ENCODE data around the gene ELAVL1.

Gene ELAVL1

DNA sequence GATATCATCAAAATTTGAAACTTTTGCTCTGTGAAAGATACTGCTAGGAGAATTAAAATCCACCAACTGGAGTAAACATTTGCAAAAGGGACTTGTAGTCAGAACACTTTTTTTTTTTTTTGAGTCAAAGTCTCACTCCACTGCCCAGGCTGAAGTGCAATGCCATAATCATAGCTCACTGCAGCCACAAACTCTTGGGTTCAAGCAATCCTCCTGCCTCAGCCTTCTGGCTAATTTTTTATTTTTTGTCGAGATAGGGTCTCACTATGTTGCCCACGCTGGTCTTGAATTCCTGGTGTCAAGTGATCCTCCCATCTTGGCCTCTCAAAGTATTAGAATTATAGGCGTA is 9.7 kb downstream of the ELAVL1 start:
- Histone ChIP-seq H3K27me3 (ENCODE audit: control insufficient read depth, insufficient read depth, low read length) (no peaks in the 10 kb centered on the region), H3K4me1 (ENCODE audit: control insufficient read depth, insufficient read depth, low read length) (peaks cover 10% of the 10 kb centered on the region), H3K9me3 (ENCODE audit: control insufficient read depth, insufficient read depth, low read length) (no peaks in the 10 kb centered on the region), H3K4me3 (ENCODE audit: low read depth, low read length) (no peak overlapping the region), H3K9ac (ENCODE audit: low read depth, low read length) (no peak overlapping the region), H3K27ac (ENCODE audit: low read depth, low read length) (no peak overlapping the region), H3K36me3 (ENCODE audit: control insufficient read depth, insufficient read depth, low read length) (peaks cover 32% of the 10 kb centered on the region)

DNA sequence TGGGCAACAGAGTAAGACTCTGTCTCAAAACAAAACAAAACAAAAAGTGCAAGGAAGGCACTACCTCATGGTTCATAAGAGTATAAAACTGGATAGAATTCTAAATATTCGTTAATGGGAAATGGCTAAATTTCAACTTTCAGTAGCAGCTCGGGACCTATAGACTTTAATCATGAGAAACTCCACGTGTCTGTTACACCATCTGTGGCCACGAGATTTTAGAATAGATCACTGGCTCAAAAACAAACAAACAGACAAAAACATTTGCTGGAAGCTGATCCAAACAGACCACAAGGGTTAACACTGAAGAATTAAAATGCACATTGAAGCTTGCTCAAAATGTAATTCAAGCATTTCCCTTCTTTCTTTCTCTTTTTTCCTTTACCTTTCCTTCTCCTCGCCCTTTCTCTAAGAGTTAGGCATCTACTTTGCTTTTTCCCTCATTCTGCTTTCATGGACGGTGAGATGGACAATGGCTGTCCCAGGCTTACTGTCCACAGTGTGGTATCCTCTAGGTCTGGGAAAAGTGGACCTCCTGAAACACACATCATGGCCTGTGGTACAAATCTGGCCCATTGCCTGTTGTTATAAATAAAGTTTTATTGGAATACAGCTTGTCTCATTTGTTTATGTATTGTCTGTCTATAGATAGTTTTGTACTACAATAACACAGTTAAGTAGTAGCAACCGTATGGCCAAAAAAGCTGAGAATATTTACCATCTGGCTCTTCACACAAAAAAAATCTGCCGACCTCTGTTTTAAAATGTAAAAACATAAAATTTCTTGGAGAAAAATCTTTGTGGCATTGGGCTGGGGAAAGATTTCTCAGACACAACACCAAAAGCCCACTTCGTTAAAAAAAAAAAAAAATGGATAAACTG is 10.3 kb downstream of the ELAVL1 start:
- Histone ChIP-seq H3K9ac (ENCODE audit: low read depth, low read length) (no peak overlapping the region), H3K27me3 (ENCODE audit: control insufficient read depth, insufficient read depth, low read length) (no peaks in the 10 kb centered on the region), H3K27ac (ENCODE audit: low read depth, low read length) (no peak overlapping the region), H3K4me1 (ENCODE audit: control insufficient read depth, insufficient read depth, low read length) (peaks cover 10% of the 10 kb centered on the region), H3K4me3 (ENCODE audit: low read depth, low read length) (no peak overlapping the region), H3K9me3 (ENCODE audit: control insufficient read depth, insufficient read depth, low read length) (no peaks in the 10 kb centered on the region), H3K36me3 (ENCODE audit: control insufficient read depth, insufficient read depth, low read length) (peaks cover 34% of the 10 kb centered on the region)

DNA sequence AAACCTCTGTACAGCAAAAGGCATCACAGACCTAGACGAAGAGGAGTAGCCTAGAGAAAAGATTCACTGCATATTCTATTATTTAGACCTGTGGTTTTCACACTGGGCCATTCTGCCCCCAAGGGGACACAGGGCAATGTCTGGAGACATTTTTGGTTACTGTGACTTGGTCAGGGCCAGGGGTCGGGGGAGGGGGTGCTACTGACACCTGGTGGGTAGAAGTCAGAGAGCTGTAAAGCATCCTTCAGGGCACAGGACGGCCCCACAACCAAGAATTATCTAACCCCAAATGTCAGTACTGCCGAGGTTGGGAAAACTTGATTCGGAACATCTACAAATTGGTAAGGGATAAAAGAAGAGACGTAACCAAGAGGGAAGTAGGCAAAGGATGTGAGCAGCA is 11.3 kb downstream of the ELAVL1 start:
- no peak overlapping the region for H3K27ac ChIP-seq (ENCODE audit: low read depth, low read length)
- no peak overlapping the region for H3K9ac ChIP-seq (ENCODE audit: low read depth, low read length)
- peaks cover 36% of the 10 kb centered on the region for H3K36me3 ChIP-seq (ENCODE audit: control insufficient read depth, insufficient read depth, low read length)
- H3K4me3 ChIP-seq (ENCODE audit: low read depth, low read length), result no peak overlapping the region
- no peaks in the 10 kb centered on the region for H3K27me3 ChIP-seq (ENCODE audit: control insufficient read depth, insufficient read depth, low read length)
- no peaks in the 10 kb centered on the region for H3K9me3 ChIP-seq (ENCODE audit: control insufficient read depth, insufficient read depth, low read length)
- H3K4me1 ChIP-seq (ENCODE audit: control insufficient read depth, insufficient read depth, low read length), result peaks cover 10% of the 10 kb centered on the region

DNA sequence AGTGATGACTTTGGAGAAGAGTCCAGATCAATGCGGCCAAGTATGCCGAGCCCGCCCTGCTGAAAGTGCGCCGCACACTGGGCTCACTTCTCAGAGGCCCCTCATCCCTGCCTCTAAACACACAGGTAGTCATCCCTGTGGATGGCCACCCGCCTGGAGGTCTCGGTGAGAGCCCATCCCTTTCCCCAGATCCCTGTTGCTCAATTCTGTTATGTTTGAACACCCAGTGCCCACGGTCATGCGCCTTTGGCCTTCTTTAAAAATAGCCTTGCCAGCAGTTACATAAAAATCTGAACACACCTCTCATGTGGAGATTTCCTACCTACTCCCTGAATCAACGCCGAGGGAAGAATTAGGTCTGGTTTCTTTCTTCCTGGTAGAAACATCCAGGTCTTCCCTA is 11.9 kb downstream of the ELAVL1 start:
- Histone ChIP-seq H3K9me3 (ENCODE audit: control insufficient read depth, insufficient read depth, low read length) (no peaks in the 10 kb centered on the region), H3K9ac (ENCODE audit: low read depth, low read length) (no peak overlapping the region), H3K4me3 (ENCODE audit: low read depth, low read length) (no peak overlapping the region), H3K36me3 (ENCODE audit: control insufficient read depth, insufficient read depth, low read length) (peaks cover 40% of the 10 kb centered on the region), H3K27ac (ENCODE audit: low read depth, low read length) (no peak overlapping the region), H3K27me3 (ENCODE audit: control insufficient read depth, insufficient read depth, low read length) (no peaks in the 10 kb centered on the region), H3K4me1 (ENCODE audit: control insufficient read depth, insufficient read depth, low read length) (peaks cover 10% of the 10 kb centered on the region)

DNA sequence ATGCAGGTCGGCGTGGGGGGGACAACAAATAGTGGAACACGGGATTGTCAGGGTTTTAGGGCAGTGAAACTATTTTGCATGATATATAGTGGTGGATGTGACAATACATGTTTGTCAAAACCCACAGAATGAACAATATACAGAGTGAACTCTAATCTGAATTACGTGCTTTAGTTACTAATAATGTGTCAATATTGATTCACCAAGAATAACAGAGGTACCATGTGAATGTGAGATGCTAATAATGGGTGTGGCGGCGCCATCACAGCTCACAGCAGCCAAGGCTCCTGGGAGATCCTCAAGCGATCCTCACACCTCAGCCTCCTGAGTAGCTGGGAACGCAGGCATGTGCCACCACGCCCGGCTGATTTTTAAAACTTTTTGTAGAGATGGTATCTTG is 12.9 kb downstream of the ELAVL1 start:
- Histone ChIP-seq H3K36me3 (ENCODE audit: control insufficient read depth, insufficient read depth, low read length) (peaks cover 50% of the 10 kb centered on the region), H3K4me3 (ENCODE audit: low read depth, low read length) (no peak overlapping the region), H3K4me1 (ENCODE audit: control insufficient read depth, insufficient read depth, low read length) (peaks cover 10% of the 10 kb centered on the region), H3K9ac (ENCODE audit: low read depth, low read length) (no peak overlapping the region), H3K27ac (ENCODE audit: low read depth, low read length) (no peak overlapping the region), H3K9me3 (ENCODE audit: control insufficient read depth, insufficient read depth, low read length) (no peaks in the 10 kb centered on the region), H3K27me3 (ENCODE audit: control insufficient read depth, insufficient read depth, low read length) (no peaks in the 10 kb centered on the region)

DNA sequence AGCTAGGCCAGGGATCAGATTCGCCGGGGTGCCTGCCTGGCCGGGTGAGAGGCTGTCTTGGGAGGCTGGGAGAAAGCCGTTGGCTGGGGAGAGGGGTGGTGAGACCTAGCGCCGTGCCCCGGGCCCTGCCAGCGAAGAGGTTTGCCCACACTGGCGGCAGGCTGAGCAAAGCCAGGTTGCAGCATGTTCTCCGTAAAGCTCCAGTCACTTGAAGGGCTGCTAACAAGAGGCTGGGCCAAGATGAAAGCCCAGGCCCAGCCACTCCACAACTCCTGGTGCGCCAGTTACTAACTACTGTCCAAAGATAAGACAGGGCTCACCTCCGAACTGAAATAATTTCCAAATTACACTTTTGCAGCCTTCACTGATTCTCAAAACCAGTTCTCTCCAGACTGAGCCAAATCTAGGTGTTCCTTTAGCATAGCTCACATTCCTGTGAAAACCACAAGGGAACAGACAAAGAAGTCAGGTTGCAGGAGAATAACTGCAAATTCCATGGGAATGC is 16.3 kb downstream of the ELAVL1 start:
- Histone ChIP-seq H3K36me3 (ENCODE audit: control insufficient read depth, insufficient read depth, low read length) (peaks cover 80% of the 10 kb centered on the region), H3K9me3 (ENCODE audit: control insufficient read depth, insufficient read depth, low read length) (no peaks in the 10 kb centered on the region)

DNA sequence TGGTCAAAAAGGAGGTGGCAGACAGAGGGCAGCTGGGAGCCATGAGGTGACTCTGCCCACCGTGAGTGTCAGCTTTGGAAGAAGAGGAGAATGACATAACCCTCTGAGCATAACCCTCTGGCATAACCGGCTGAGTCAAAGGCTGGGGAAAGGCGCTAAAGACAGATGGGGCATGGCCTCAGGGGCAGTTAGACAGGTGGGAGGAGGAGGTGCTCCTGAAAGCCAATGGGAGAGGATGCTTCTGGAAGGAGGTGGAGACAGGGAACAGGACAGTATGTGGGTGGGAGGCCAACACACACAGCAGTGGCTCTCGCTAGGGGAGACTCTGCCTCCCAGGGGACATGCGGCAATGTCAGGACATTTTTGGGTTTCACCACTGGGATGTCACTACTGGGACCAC is 17.1 kb downstream of the ELAVL1 start:
- H3K9ac ChIP-seq (ENCODE audit: low read depth, low read length), result no peak overlapping the region
- no peaks in the 10 kb centered on the region for H3K9me3 ChIP-seq (ENCODE audit: control insufficient read depth, insufficient read depth, low read length)
- no peaks in the 10 kb centered on the region for H3K4me1 ChIP-seq (ENCODE audit: control insufficient read depth, insufficient read depth, low read length)
- H3K36me3 ChIP-seq (ENCODE audit: control insufficient read depth, insufficient read depth, low read length), result peaks cover 88% of the 10 kb centered on the region
- H3K4me3 ChIP-seq (ENCODE audit: low read depth, low read length), result no peak overlapping the region
- H3K27ac ChIP-seq (ENCODE audit: low read depth, low read length), result no peak overlapping the region
- no peaks in the 10 kb centered on the region for H3K27me3 ChIP-seq (ENCODE audit: control insufficient read depth, insufficient read depth, low read length)

More for the DNA sequence above, 16.3 kb downstream of the ELAVL1 start:
- Histone ChIP-seq H3K9ac (ENCODE audit: low read depth, low read length) (no peak overlapping the region), H3K27ac (ENCODE audit: low read depth, low read length) (no peak overlapping the region), H3K27me3 (ENCODE audit: control insufficient read depth, insufficient read depth, low read length) (no peaks in the 10 kb centered on the region), H3K4me3 (ENCODE audit: low read depth, low read length) (no peak overlapping the region), H3K4me1 (ENCODE audit: control insufficient read depth, insufficient read depth, low read length) (no peaks in the 10 kb centered on the region)

DNA sequence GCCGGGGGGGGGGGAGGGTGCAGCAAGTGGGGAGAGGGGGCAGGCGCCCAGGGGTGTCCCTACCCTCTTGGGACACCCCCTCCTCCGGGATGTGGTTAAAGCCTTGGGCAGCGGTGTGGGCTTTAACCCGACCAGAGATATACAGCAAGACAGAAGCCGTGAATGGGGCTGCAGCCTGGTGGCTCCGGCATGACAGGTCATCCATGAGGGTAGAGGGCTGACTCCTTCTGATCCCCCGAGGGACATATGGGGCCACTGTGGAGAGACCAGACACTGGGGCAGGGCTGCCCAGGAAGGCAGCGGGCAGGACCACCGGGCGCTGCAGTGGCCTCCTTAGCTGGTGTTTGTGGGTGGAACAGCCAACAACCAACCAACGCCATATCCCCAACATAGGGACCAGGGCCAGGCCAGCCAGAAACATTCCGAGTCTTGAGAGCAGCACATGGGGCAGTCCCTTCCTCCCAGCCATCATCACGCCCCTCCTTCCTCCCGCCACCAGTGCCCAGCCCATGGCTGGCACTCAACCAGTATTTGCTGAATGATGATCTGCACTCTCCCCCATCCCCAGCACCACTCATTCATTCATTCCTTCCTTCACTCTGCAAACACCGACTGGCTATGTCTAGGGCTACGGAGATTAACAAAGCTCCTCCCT is 18.2 kb downstream of the ELAVL1 start:
- Histone ChIP-seq H3K9me3 (ENCODE audit: control insufficient read depth, insufficient read depth, low read length) (no peaks in the 10 kb centered on the region), H3K36me3 (ENCODE audit: control insufficient read depth, insufficient read depth, low read length) (peaks cover 93% of the 10 kb centered on the region), H3K9ac (ENCODE audit: low read depth, low read length) (no peak overlapping the region), H3K4me3 (ENCODE audit: low read depth, low read length) (no peak overlapping the region), H3K27me3 (ENCODE audit: control insufficient read depth, insufficient read depth, low read length) (no peaks in the 10 kb centered on the region), H3K4me1 (ENCODE audit: control insufficient read depth, insufficient read depth, low read length) (no peaks in the 10 kb centered on the region), H3K27ac (ENCODE audit: low read depth, low read length) (no peak overlapping the region)

DNA sequence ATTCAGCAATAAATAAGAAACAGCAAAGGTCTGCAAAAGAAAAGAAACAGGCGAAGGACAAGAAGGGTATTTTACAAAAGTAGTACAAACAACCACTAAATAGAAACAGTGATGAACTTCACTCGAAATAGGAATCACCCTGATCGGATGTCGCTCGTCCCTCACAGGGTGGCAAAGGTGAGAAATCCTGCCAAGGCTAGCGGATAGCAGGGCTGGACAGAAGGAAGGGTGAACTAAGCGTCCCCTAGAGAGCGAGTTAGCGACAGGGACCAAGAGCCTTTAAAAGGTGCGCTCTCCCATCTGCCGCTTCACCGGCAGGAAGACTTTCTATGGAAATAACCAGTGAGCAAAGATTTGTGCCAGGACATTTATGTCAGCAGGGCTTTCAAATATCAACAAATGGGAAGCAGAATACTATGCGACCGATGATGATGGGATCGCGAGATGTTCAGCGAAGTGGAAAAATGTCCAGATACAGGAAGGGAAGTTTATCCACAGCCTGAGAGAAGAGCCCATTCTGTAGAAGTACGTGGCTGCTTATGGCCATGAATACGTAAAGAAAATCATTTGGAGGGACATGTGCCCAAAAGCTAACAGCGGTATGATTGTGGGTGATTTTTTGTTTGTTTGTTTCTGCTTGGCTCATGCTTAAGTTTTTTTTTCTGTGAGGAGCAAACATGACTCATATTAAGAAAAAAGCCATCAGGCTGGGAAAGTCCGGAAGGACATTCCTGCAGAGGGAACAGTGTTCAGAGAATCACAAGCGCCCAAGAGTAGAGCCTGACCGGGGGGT is 18.9 kb downstream of the ELAVL1 start:
- Histone ChIP-seq H3K9ac (ENCODE audit: low read depth, low read length) (no peak overlapping the region), H3K27ac (ENCODE audit: low read depth, low read length) (no peak overlapping the region), H3K36me3 (ENCODE audit: control insufficient read depth, insufficient read depth, low read length) (peaks cover 95% of the 10 kb centered on the region), H3K9me3 (ENCODE audit: control insufficient read depth, insufficient read depth, low read length) (no peaks in the 10 kb centered on the region), H3K4me3 (ENCODE audit: low read depth, low read length) (no peak overlapping the region), H3K4me1 (ENCODE audit: control insufficient read depth, insufficient read depth, low read length) (no peaks in the 10 kb centered on the region), H3K27me3 (ENCODE audit: control insufficient read depth, insufficient read depth, low read length) (no peaks in the 10 kb centered on the region)

DNA sequence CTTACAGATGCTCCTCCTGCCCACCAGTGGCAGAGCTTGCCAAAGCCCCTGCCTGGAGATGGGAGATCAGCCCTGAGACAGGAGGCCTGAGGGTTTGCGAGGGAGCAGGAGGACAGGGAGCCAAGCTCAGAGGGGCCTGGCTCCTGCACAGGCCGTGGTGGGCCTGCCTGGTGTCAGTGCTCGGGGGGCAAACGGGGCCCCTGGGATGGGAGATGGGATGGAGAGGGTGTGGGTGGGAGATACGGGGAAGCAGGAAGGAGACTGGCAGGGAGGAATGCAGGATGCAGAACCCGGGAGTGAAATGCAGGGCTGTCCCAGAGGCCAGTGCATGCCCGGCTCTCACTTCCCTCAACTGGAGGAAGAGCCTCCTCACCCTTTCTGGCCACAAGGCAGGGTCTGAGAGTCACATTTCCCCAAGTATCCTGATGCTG is 19.9 kb downstream of the ELAVL1 start:
- H3K9me3 ChIP-seq (ENCODE audit: control insufficient read depth, insufficient read depth, low read length), result no peaks in the 10 kb centered on the region

More for the DNA sequence above, 19.9 kb downstream of the ELAVL1 start:
- Histone ChIP-seq H3K4me1 (ENCODE audit: control insufficient read depth, insufficient read depth, low read length) (no peaks in the 10 kb centered on the region), H3K27ac (ENCODE audit: low read depth, low read length) (no peak overlapping the region), H3K4me3 (ENCODE audit: low read depth, low read length) (no peak overlapping the region), H3K36me3 (ENCODE audit: control insufficient read depth, insufficient read depth, low read length) (peaks cover 95% of the 10 kb centered on the region), H3K9ac (ENCODE audit: low read depth, low read length) (no peak overlapping the region), H3K27me3 (ENCODE audit: control insufficient read depth, insufficient read depth, low read length) (no peaks in the 10 kb centered on the region)
